T-helper 1 cell treated with Interleukin-12 subunit alpha and Interleukin-12 subunit beta and Interleukin-4 antibody, amounts not matched to agents 30 μg/mL and 1 μg/mL, for 36 hours (primary cell): Measurements from ENCODE around the gene MAD1L1.

Experiments used
- H3K27ac Mint-ChIP-seq: one replicate; pipeline ENCODE4 v1.8.0; 2021; ENCODE audit warnings: mild to moderate bottlenecking, mixed read lengths
- H3K27me3 Mint-ChIP-seq: one replicate; pipeline ENCODE4 v1.8.0; 2021; ENCODE audit warnings: low read depth, mixed read lengths
- H3K36me3 Mint-ChIP-seq: one replicate; pipeline ENCODE4 v1.8.0; 2021; ENCODE audit warnings: low read depth, mixed read lengths
- H3K4me1 Mint-ChIP-seq: one replicate; pipeline ENCODE4 v1.8.0; 2021; ENCODE audit warnings: low read depth, mixed read lengths
- H3K4me3 Mint-ChIP-seq: one replicate; pipeline ENCODE4 v1.8.0; 2021; ENCODE audit warnings: mild to moderate bottlenecking, moderate library complexity, mixed read lengths
- H3K9me3 Mint-ChIP-seq: one replicate; pipeline ENCODE4 v1.8.0; 2021; ENCODE audit warnings: mixed read lengths

MAD1L1 gene

GRCh38 chr7:2104716-2105115, 128.0 kb downstream of the MAD1L1 start:
- peaks cover 16% of the 10 kb centered on the region for H3K4me1 Mint-ChIP-seq
- no peaks in the 10 kb centered on the region for H3K9me3 Mint-ChIP-seq
- no peak overlapping the region for H3K4me3 Mint-ChIP-seq
- H3K36me3 Mint-ChIP-seq: peaks cover 3% of the 10 kb centered on the region
- H3K27ac Mint-ChIP-seq: no peak overlapping the region
- no peaks in the 10 kb centered on the region for H3K27me3 Mint-ChIP-seq

GRCh38 chr7:2104107-2104710, 128.5 kb downstream of the MAD1L1 start:
- Mint-ChIP-seq H3K27me3 (no peaks in the 10 kb centered on the region), H3K4me1 (peaks cover 20% of the 10 kb centered on the region), H3K36me3 (peaks cover 3% of the 10 kb centered on the region), H3K9me3 (no peaks in the 10 kb centered on the region), H3K27ac (no peak overlapping the region), H3K4me3 (no peak overlapping the region)

GRCh38 chr7:2103071-2103898, 129.5 kb downstream of the MAD1L1 start:
- Mint-ChIP-seq H3K4me3 (no peak overlapping the region), H3K27ac (no peak overlapping the region), H3K4me1 (peaks cover 28% of the 10 kb centered on the region)

DNA sequence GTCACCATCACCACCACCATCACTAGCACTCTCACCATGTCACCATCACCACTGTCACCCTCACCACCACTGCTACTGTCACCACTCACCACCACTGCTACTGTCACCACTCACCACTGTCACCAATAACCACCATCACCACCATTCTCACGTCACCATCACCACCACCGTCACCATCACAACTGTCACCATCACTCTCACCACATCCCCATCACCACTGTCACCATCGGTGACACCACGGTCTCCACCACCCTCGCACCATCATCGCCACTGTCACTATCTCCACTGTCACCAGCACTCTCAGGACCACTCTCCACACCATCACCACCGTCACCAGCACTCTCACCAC, 130.4 kb downstream of the MAD1L1 start:
- peaks cover 30% of the 10 kb centered on the region for H3K4me1 Mint-ChIP-seq
- peak overlapping the region; percentile 56 for H3K27ac Mint-ChIP-seq
- no peaks in the 10 kb centered on the region for H3K9me3 Mint-ChIP-seq
- no peaks in the 10 kb centered on the region for H3K27me3 Mint-ChIP-seq
- peaks cover 3% of the 10 kb centered on the region for H3K36me3 Mint-ChIP-seq
- H3K4me3 Mint-ChIP-seq: no peak overlapping the region

More at GRCh38 chr7:2103071-2103898, 129.5 kb downstream of the MAD1L1 start:
- peaks cover 3% of the 10 kb centered on the region for H3K36me3 Mint-ChIP-seq
- no peaks in the 10 kb centered on the region for H3K27me3 Mint-ChIP-seq
- no peaks in the 10 kb centered on the region for H3K9me3 Mint-ChIP-seq

GRCh38 chr7:2101630-2102374, 130.9 kb downstream of the MAD1L1 start:
- peak overlapping the region; percentile 56 for H3K27ac Mint-ChIP-seq
- H3K9me3 Mint-ChIP-seq: no peaks in the 10 kb centered on the region
- no peaks in the 10 kb centered on the region for H3K27me3 Mint-ChIP-seq
- H3K4me3 Mint-ChIP-seq: no peak overlapping the region
- peaks cover 30% of the 10 kb centered on the region for H3K4me1 Mint-ChIP-seq
- H3K36me3 Mint-ChIP-seq: peaks cover 3% of the 10 kb centered on the region

DNA sequence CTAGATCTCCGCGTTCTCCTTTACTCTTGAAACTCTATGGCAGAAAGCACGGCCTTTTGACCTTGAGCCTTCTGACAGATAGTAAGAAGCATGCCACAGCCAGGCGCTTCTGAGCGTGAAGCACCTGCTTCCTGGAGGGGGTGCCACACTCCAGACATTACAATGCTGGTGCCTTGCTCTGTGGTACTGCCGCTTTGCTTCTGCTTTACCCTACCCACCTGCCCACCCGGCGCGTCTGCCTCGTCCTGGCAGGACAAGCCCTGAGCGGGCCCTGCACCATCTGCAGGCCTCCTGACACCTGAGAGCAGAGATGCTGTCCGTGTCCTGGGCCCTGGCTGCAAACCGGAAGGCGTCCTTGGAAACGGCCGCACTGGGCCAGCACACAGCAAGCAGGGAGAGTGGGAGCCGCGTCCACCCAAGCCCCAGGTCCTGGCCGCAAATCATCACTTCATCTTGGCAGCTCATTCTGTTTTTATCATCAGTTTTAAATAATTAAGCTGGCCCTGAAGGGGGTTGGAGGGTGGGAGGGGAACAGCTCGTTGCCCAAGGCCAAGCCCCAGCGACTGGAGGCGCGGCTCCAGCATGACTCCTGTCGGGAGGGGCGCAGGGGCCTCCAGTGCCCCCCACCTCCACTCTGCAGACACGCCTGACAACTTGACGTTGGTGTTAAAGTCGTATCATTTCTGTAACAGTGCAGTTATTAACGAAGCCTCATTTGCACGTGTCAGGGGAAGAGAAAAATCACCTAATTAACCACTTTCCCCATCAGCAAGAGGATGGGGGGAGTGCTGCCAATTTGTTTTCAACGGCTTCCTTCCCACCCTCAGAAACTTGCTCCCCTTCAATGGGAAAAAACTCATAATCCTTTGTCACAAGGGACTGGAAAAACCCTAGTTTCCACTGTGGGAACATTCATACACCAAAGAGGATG, 132.2 kb downstream of the MAD1L1 start:
- no peak overlapping the region for H3K4me3 Mint-ChIP-seq
- H3K27ac Mint-ChIP-seq: no peak overlapping the region
- H3K4me1 Mint-ChIP-seq: peaks cover 30% of the 10 kb centered on the region
- no peaks in the 10 kb centered on the region for H3K9me3 Mint-ChIP-seq
- H3K27me3 Mint-ChIP-seq: no peaks in the 10 kb centered on the region
- peaks cover 3% of the 10 kb centered on the region for H3K36me3 Mint-ChIP-seq

- Mint-ChIP-seq H3K9me3 (no peaks in the 10 kb centered on the region), H3K4me3 (no peak overlapping the region), H3K4me1 (peaks cover 30% of the 10 kb centered on the region), H3K27ac (peak overlapping the region; percentile 9), H3K36me3 (peaks cover 7% of the 10 kb centered on the region), H3K27me3 (no peaks in the 10 kb centered on the region)
Measured at GRCh38 chr7:2099048-2099957, 133.4 kb downstream of the MAD1L1 start.

DNA sequence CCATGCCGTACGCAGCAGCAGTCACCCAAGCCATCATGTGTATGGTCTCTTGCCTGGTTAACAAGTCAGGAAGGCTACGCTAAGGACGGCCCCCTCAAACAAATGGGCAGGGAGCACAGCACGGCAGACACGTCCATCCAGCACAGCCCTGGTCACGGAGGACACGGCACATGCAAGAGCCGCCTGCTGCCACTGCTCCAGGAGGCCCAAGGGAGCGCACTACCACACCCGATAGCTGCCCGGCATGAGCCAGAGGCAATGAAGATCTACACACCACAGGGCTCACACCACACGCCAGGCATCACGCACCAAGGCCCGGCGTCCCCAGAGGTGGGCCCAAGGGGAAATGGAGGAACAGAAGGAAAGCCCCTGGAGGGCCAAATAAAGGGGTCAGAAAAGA, 134.2 kb downstream of the MAD1L1 start:
- H3K27me3 Mint-ChIP-seq: no peaks in the 10 kb centered on the region
- H3K36me3 Mint-ChIP-seq: peaks cover 8% of the 10 kb centered on the region
- H3K4me3 Mint-ChIP-seq: no peak overlapping the region
- no peaks in the 10 kb centered on the region for H3K9me3 Mint-ChIP-seq
- H3K27ac Mint-ChIP-seq: no peak overlapping the region
- peaks cover 30% of the 10 kb centered on the region for H3K4me1 Mint-ChIP-seq

DNA sequence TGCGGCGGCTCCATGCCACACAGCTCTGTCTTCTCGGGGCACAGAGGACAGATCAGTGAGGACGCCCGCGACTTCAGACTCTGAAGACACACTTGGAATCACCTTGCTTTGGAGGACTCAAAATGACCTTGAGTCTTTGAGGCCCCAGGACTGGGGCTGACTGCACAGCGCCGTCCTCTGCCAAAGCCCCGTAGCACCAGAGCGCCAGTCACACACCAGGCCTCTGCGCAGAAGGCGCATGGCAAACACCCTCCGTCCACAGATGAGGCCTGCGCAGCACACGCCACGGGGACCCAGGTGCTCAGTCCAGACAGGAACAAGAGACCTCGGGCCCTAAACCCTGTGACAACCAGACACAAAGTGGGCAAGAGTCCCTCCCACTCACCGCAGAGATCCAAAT, 134.7 kb downstream of the MAD1L1 start:
- no peak overlapping the region for H3K4me3 Mint-ChIP-seq
- H3K27me3 Mint-ChIP-seq: no peaks in the 10 kb centered on the region
- peaks cover 8% of the 10 kb centered on the region for H3K36me3 Mint-ChIP-seq
- no peak overlapping the region for H3K27ac Mint-ChIP-seq
- no peaks in the 10 kb centered on the region for H3K9me3 Mint-ChIP-seq
- H3K4me1 Mint-ChIP-seq: peaks cover 30% of the 10 kb centered on the region

DNA sequence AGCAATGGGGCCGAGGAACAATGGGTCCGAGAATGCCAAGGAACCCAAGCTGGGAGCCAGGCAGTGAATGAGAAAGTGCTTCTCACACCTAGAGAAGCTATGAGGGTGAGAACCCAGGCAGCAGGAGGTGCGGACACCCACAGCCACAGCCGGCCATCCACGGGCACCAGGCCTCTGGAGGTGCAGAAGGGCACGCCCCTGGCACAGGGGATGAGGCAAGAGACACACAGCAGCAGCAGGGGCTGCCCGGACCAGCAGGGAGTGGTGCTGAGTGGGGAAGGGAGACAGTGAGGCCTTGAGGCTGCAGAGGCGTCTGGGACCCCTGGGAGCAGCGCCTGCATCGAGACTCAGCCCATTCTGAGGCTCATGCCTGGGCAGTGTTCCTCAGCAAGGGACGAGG, 135.3 kb downstream of the MAD1L1 start:
- Mint-ChIP-seq H3K9me3 (no peaks in the 10 kb centered on the region), H3K4me3 (no peak overlapping the region), H3K27ac (no peak overlapping the region), H3K36me3 (peaks cover 8% of the 10 kb centered on the region), H3K27me3 (no peaks in the 10 kb centered on the region), H3K4me1 (peaks cover 28% of the 10 kb centered on the region)

GRCh38 chr7:2096692-2097387, 135.9 kb downstream of the MAD1L1 start:
- H3K9me3 Mint-ChIP-seq: no peaks in the 10 kb centered on the region
- peaks cover 4% of the 10 kb centered on the region for H3K36me3 Mint-ChIP-seq
- no peaks in the 10 kb centered on the region for H3K27me3 Mint-ChIP-seq
- no peak overlapping the region for H3K4me3 Mint-ChIP-seq
- H3K4me1 Mint-ChIP-seq: peaks cover 23% of the 10 kb centered on the region
- H3K27ac Mint-ChIP-seq: no peak overlapping the region

- no peaks in the 10 kb centered on the region for H3K27me3 Mint-ChIP-seq
- H3K9me3 Mint-ChIP-seq: no peaks in the 10 kb centered on the region
- H3K4me1 Mint-ChIP-seq: peaks cover 23% of the 10 kb centered on the region
- no peak overlapping the region for H3K27ac Mint-ChIP-seq
- H3K36me3 Mint-ChIP-seq: peaks cover 4% of the 10 kb centered on the region
- H3K4me3 Mint-ChIP-seq: no peak overlapping the region
Measured at GRCh38 chr7:2095436-2095835, 137.3 kb downstream of the MAD1L1 start.
